ENCODE results near the gene TLE4.

DNA sequence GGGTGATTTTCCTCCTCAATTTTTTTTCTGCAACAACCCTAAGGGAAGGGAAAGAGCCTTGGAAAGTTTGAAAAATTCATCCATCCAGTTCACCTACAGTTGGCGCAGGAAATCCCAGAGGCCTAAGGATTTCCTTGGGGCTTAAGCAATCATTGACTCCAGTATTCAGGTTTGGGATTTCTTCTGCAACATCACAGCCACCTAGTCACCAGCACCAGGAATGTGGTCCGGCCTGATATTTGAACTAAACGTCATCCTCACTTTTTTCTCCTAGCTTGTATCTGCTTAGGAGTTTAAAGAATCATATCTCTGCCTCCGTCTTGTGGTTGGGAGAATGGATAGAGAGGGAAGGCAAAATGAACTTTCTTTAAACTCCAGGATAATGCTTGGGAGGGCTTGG is 20.2 kb upstream of the TLE4 start:
- TF ChIP-seq RFXAP (CRISPR knock-in tag; IDR thresholded peaks at IDR 0.05; ENCODE audit: borderline replicate concordance) (no peak), ZNF749 (CRISPR knock-in tag; IDR thresholded peaks at IDR 0.05; ENCODE audit: borderline replicate concordance) (no peak), HDAC6 (IDR thresholded peaks at IDR 0.05; ENCODE audit: low read depth, low read length) (no peak), POLR2G (IDR thresholded peaks at IDR 0.05; ENCODE audit: low read depth, low read length) (no peak)
- TF ChIP-seq, protein P1, sequence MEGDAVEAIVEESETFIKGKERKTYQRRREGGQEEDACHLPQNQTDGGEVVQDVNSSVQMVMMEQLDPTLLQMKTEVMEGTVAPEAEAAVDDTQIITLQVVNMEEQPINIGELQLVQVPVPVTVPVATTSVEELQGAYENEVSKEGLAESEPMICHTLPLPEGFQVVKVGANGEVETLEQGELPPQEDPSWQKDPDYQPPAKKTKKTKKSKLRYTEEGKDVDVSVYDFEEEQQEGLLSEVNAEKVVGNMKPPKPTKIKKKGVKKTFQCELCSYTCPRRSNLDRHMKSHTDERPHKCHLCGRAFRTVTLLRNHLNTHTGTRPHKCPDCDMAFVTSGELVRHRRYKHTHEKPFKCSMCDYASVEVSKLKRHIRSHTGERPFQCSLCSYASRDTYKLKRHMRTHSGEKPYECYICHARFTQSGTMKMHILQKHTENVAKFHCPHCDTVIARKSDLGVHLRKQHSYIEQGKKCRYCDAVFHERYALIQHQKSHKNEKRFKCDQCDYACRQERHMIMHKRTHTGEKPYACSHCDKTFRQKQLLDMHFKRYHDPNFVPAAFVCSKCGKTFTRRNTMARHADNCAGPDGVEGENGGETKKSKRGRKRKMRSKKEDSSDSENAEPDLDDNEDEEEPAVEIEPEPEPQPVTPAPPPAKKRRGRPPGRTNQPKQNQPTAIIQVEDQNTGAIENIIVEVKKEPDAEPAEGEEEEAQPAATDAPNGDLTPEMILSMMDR (CRISPR knock-in tag; IDR thresholded peaks at IDR 0.05): no peak

Data from HepG2 (cell line).